Erythroblast (primary cell): Measurements from ENCODE around the gene OTOGL.

Experiments
- GATA1 ChIP-seq: IDR thresholded peaks from 2 replicates; pipeline ENCODE4 v1.6.1; 2011; ENCODE audit warnings: low read depth, mild to moderate bottlenecking, control low read depth, low read length, moderate library complexity
- POLR2A ChIP-seq: IDR thresholded peaks from 2 replicates; pipeline ENCODE4 v1.6.1; 2011; ENCODE audit warnings: mild to moderate bottlenecking, low read length

DNA sequence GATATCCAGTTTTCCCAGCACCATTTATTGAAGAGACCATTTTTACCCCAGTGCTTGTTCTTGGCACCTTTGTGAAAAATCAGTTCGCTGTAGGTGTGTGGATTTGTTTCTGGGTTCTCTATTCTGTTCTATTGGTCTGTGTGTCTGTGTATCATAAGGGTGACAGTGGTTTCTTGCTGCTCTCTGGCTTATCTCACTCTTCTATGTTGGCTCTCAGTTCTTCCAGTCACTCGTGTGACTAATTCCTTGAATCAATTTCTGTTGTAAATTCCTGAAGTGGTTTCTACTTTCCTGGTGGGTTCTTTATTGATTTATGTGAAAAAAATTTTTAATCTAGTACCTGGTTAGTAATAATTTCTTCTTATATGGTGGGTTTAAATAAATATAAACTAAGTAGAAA lies 58.3 kb downstream of the OTOGL start:
- TF ChIP-seq POLR2A, result no peak
- TF ChIP-seq GATA1, result no peak
